GM23338 (cell line): ENCODE measurements around the gene ARAF.

Experiments
- CTCF ChIP-seq, 2 experiments: fragments of 200-600 bp in 1 of 2; sonication (generic) in 1 of 2; conservative IDR thresholded peaks; 2 replicates each; pipeline versions ENCODE4 v1.5.1 to v1.6.1; 2016 to 2017; ENCODE audit warnings: antibody characterized with exemption in 2 of 2, low read depth in 2 of 2, mild to moderate bottlenecking in 2 of 2, moderate library complexity in 1 of 2
- EZH2 ChIP-seq: fragments of 200-600 bp; sonication (generic); IDR thresholded peaks from one replicate; pipeline ENCODE4 v1.8.0; 2017; ENCODE audit warnings: antibody characterized with exemption, mild to moderate bottlenecking, low read depth; ENCODE audit not compliant: unreplicated experiment
- EZH2phosphoT487 ChIP-seq: fragments of 200-600 bp; sonication (generic); IDR thresholded peaks from one replicate; pipeline ENCODE4 v1.8.1; 2018; ENCODE audit warnings: antibody characterized with exemption; ENCODE audit not compliant: unreplicated experiment
- REST ChIP-seq: IDR thresholded peaks from one replicate; pipeline ENCODE4 v1.6.1; 2018; ENCODE audit warnings: antibody characterized with exemption; ENCODE audit not compliant: unreplicated experiment
- TF ChIP-seq, protein P1 (sequence below): fragments of 250-450 bp; sonication (Bioruptor Pico); IDR thresholded peaks from 2 replicates; pipeline ENCODE4 v1.5.0; 2020; ENCODE audit warnings: mild to moderate bottlenecking, moderate library complexity

DNA sequence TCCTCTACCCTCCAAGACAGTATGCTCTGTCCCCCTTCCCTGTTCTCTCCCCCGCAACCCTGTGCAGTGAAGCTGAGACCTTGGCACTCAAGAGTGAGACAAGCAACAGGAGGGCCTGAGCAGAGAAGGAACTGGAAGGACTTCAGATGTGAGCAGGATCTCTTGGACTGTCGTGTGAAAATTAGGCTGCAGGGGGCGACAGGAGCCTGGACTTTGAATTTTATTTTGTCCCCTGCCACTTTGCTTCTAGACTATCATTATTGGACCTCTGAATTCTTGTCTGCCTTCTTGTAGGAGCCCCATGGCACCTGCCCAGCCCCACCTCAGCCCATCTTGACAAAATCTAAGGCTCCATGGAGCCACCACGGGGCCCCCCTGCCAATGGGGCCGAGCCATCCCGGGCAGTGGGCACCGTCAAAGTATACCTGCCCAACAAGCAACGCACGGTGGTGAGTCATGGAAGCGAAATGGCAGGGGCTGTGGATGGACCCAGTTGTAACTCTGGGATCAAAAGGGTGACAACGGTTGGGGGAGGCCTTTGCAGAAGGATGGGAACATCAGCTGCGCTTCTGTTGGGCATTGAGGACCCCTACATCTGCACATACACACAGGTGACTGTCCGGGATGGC lies 1.7 kb downstream of the ARAF start:
- TF ChIP-seq CTCF (conservative IDR thresholded peaks at IDR 0.05; ENCODE audit: low read depth in 2 of 2), result peak; percentile 44 to 60
- TF ChIP-seq REST, result no peak
- no peak for TF ChIP-seq EZH2phosphoT487
- TF ChIP-seq EZH2, result no peak
- TF ChIP-seq, protein P1, sequence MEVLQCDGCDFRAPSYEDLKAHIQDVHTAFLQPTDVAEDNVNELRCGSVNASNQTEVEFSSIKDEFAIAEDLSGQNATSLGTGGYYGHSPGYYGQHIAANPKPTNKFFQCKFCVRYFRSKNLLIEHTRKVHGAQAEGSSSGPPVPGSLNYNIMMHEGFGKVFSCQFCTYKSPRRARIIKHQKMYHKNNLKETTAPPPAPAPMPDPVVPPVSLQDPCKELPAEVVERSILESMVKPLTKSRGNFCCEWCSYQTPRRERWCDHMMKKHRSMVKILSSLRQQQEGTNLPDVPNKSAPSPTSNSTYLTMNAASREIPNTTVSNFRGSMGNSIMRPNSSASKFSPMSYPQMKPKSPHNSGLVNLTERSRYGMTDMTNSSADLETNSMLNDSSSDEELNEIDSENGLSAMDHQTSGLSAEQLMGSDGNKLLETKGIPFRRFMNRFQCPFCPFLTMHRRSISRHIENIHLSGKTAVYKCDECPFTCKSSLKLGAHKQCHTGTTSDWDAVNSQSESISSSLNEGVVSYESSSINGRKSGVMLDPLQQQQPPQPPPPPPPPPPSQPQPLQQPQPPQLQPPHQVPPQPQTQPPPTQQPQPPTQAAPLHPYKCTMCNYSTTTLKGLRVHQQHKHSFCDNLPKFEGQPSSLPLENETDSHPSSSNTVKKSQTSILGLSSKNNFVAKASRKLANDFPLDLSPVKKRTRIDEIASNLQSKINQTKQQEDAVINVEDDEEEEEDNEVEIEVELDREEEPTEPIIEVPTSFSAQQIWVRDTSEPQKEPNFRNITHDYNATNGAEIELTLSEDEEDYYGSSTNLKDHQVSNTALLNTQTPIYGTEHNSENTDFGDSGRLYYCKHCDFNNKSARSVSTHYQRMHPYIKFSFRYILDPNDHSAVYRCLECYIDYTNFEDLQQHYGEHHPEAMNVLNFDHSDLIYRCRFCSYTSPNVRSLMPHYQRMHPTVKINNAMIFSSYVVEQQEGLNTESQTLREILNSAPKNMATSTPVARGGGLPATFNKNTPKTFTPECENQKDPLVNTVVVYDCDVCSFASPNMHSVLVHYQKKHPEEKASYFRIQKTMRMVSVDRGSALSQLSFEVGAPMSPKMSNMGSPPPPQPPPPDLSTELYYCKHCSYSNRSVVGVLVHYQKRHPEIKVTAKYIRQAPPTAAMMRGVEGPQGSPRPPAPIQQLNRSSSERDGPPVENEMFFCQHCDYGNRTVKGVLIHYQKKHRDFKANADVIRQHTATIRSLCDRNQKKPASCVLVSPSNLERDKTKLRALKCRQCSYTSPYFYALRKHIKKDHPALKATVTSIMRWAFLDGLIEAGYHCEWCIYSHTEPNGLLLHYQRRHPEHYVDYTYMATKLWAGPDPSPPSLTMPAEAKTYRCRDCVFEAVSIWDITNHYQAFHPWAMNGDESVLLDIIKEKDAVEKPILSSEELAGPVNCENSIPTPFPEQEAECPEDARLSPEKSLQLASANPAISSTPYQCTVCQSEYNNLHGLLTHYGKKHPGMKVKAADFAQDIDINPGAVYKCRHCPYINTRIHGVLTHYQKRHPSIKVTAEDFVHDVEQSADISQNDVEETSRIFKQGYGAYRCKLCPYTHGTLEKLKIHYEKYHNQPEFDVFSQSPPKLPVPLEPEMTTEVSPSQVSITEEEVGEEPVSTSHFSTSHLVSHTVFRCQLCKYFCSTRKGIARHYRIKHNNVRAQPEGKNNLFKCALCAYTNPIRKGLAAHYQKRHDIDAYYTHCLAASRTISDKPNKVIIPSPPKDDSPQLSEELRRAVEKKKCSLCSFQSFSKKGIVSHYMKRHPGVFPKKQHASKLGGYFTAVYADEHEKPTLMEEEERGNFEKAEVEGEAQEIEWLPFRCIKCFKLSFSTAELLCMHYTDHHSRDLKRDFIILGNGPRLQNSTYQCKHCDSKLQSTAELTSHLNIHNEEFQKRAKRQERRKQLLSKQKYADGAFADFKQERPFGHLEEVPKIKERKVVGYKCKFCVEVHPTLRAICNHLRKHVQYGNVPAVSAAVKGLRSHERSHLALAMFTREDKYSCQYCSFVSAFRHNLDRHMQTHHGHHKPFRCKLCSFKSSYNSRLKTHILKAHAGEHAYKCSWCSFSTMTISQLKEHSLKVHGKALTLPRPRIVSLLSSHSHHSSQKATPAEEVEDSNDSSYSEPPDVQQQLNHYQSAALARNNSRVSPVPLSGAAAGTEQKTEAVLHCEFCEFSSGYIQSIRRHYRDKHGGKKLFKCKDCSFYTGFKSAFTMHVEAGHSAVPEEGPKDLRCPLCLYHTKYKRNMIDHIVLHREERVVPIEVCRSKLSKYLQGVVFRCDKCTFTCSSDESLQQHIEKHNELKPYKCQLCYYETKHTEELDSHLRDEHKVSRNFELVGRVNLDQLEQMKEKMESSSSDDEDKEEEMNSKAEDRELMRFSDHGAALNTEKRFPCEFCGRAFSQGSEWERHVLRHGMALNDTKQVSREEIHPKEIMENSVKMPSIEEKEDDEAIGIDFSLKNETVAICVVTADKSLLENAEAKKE, result no peak
